Naive thymus-derived CD4-positive, alpha-beta T cell (primary cell): ENCODE data around the gene DPM3. TPM values are rescaled to one million over a fixed set of nuclear protein-coding genes. Genes with fewer than 3 reads are reported as not detected.

ENCODE experiments used
- ATAC-seq: fragments of 150-1000 bp; cut with Tn5 transposase; 2 replicates; pipeline ENCODE4 v1.10.0; 2021; ENCODE audit warnings: mild to moderate bottlenecking, moderate library complexity
- CTCF ChIA-PET: fragments of 350-600 bp; sonication (Branson Sonifier 250); formaldehyde crosslinking; loops from one replicate; lab custom pipeline; 2021; ENCODE audit warnings: antibody characterized with exemption; lab: Charles Lee
- POLR2A ChIA-PET: fragments of 350-600 bp; sonication (Branson Sonifier 250); formaldehyde crosslinking; loops from one replicate; lab custom pipeline; 2021; ENCODE audit warnings: antibody characterized with exemption, inconsistent platforms; lab: Charles Lee
- DNase-seq, 9 donors: peaks; one replicate each; pipeline versions ENCODE4 v3.0.0 to v3.0.0-alpha.2; 2020 to 2022; ENCODE audit warnings: mixed read lengths in 1 of 9
- H3K27ac ChIP-seq: one replicate; pipeline ENCODE4 v1.7.0; 2013; ENCODE audit warnings: mild to moderate bottlenecking, low read depth, low read length, moderate library complexity
- H3K27me3 ChIP-seq, 2 donors: one replicate each; pipeline ENCODE4 v1.7.0; 2013; ENCODE audit warnings: low read length in 2 of 2, mild to moderate bottlenecking in 2 of 2, moderate library complexity in 2 of 2; ENCODE audit not compliant: control insufficient read depth in 2 of 2, insufficient read depth in 2 of 2
- H3K36me3 ChIP-seq, 3 experiments: 1 replicate in 2 of 3; 2 replicates in 1 of 3; pipeline ENCODE4 v1.7.0; 2013; ENCODE audit warnings: low read length in 3 of 3, mild to moderate bottlenecking in 3 of 3, moderate library complexity in 1 of 3; ENCODE audit not compliant: insufficient read depth in 3 of 3, control insufficient read depth in 2 of 3
- H3K4me1 ChIP-seq, 2 donors: one replicate each; pipeline ENCODE4 v1.7.0; 2013; ENCODE audit warnings: low read length in 2 of 2, mild to moderate bottlenecking in 2 of 2, moderate library complexity in 1 of 2; ENCODE audit not compliant: control insufficient read depth in 2 of 2, insufficient read depth in 2 of 2
- H3K4me3 ChIP-seq: 2 replicates; pipeline ENCODE4 v1.7.0; 2013; ENCODE audit warnings: mild to moderate bottlenecking, low read length
- H3K9me3 ChIP-seq, 3 experiments: 1 replicate in 2 of 3; 2 replicates in 1 of 3; pipeline ENCODE4 v1.7.0; 2013; ENCODE audit warnings: low read length in 3 of 3; ENCODE audit not compliant: control insufficient read depth in 2 of 3
- H3K27ac Mint-ChIP-seq, 9 donors: one replicate each; pipeline ENCODE4 v1.8.0; 2020 to 2022; ENCODE audit warnings: mixed read lengths in 9 of 9, mild to moderate bottlenecking in 8 of 9, moderate library complexity in 5 of 9, inconsistent platforms in 2 of 9
- H3K27me3 Mint-ChIP-seq, 5 donors: one replicate each; pipeline ENCODE4 v1.8.0; 2021 to 2022; ENCODE audit warnings: mixed read lengths in 5 of 5, mild to moderate bottlenecking in 1 of 5
- H3K36me3 Mint-ChIP-seq, 5 donors: one replicate each; pipeline ENCODE4 v1.8.0; 2020 to 2022; ENCODE audit warnings: mixed read lengths in 5 of 5, mild to moderate bottlenecking in 3 of 5, inconsistent platforms in 1 of 5
- H3K4me1 Mint-ChIP-seq, 7 donors: one replicate each; pipeline ENCODE4 v1.8.0; 2020 to 2022; ENCODE audit warnings: mixed read lengths in 7 of 7, mild to moderate bottlenecking in 3 of 7, inconsistent platforms in 1 of 7
- H3K4me3 Mint-ChIP-seq, 10 donors: one replicate each; pipeline ENCODE4 v1.8.0; 2020 to 2022; ENCODE audit warnings: mild to moderate bottlenecking in 10 of 10, mixed read lengths in 10 of 10, moderate library complexity in 6 of 10, inconsistent platforms in 2 of 10
- H3K9me3 Mint-ChIP-seq, 11 donors: one replicate each; pipeline ENCODE4 v1.8.0; 2020 to 2022; ENCODE audit warnings: mixed read lengths in 11 of 11, mild to moderate bottlenecking in 4 of 11, inconsistent platforms in 1 of 11, moderate library complexity in 1 of 11
- intact Hi-C, 2 donors: fragments of 100-400 bp; cut with micrococcal nuclease; formaldehyde crosslinking; loops; one replicate each; pipeline ENCODE4 v1.15.1; 2023
- polyA plus RNA-seq, 2 donors: library from polyadenylated mRNA; unstranded; fragments of 300-500 nt; fragmentation: Illumina TruSeq; gene quantifications; one replicate each; pipeline ENCODE4 v1.2.3, GENCODE V29; 2021
- total RNA-seq, 6 experiments: library from RNA in 5 of 6; stranded (reverse) in 5 of 6; gene quantifications; 1 replicate in 5 of 6; 2 replicates in 1 of 6; pipeline ENCODE4 v1.2.3 and lab custom pipeline; 2021 to 2026

DPM3 gene
- total and polyA plus RNA-seq, 7 experiments from 2014 or later: 29.1 to 128 (median 46.6) TPM

DNA sequence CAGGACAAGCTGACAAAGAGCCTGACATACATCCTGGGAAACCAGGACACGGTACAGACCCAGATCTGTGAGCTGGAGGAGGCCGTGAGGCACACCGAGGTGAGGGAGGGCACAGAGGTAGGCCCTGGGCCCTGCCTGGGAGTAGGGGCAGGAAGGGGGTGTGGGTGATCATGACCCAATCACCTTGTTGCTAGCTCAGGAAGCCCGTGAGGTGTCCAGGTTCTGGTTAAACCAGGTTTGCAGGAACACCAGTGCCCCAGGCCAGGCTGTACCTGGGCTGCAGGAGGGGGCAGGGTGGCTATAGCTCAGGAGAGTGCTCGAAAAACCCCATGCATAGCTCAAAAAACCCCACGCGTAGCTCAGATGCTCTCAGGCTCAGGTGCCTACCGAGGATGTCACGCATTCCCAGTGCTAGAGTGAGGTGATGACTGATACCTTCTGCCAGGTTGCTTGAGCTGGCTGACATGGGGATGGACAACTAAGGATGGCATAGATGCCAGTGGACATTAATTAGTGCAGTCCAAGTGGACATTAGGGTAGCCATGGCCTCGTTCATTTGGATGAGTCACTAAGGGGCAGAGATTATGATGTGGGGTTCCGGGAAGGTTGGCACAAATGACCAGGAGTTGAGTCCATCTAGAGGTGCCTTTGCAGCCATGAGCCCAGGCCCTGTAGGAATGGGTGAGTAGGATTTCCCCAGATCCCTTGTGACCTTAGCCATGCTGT lies 37.0 kb upstream of the DPM3 start:
- CTCF ChIA-PET: interaction anchor here (0.6 to 2.4 kb wide), 8 partner anchors 16 to 95 kb away, joined by 3 to 26 read pairs (median 4); no protein-coding TSS in a partner anchor

DNA sequence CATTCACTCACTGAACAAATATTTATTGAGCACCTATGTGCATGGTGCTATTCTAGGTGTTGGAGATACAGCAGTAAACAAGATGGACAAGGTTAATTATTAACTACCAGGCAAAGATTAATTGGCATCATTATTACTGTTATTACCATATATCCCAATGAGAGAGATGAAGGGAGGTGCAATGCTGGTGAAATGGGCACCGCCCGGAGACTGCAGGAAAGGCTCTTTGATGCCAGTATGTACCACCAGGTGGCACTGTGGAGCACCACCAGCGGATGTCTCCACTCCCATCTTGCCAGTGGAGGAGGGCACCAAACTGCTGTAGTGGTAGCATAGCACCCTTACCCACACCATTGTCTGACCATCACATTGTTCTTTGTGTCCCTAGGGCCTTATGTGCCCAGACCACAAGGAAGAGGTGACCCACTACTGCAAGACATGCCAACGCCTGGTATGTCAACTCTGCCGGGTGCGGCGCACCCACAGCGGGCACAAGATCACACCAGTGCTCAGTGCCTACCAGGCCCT lies 36.3 kb upstream of the DPM3 start:
- DNase-seq (peak; percentile 62 to 84 (median 80)), ATAC-seq (peak; percentile 65)
- Mint-ChIP-seq H3K27ac (peak overlapping the region in 8 of 9 donors; percentile 65 to 85 (median 73)), H3K27me3 (peaks cover 0 to 6% (median 0%) of the 10 kb centered on the region in 5 donors), H3K36me3 (peaks cover 0 to 24% (median 3%) of the 10 kb centered on the region in 5 donors), H3K4me1 (peaks cover 27 to 45% (median 40%) of the 10 kb centered on the region in 7 donors), H3K9me3 (peaks cover 0 to 4% (median 0%) of the 10 kb centered on the region in 11 donors), H3K4me3 (peak overlapping the region in 9 of 10 donors; percentile 11 to 97 (median 48))
- Histone ChIP-seq H3K4me1 (peaks cover 11 to 17% of the 10 kb centered on the region in 2 donors), H3K9me3 (no peaks in the 10 kb centered on the region), H3K36me3 (peaks cover 0 to 29% (median 0%) of the 10 kb centered on the region in 3 experiments), H3K4me3 (no peak overlapping the region), H3K27me3 (no peaks in the 10 kb centered on the region), H3K27ac (peak overlapping the region; percentile 28)
- CTCF ChIA-PET: interaction anchor here (0.6 to 4.5 kb wide), 6 partner anchors 17 to 61 kb away, joined by 3 to 45 read pairs (median 7); no protein-coding TSS in a partner anchor
- POLR2A ChIA-PET: interaction anchor here (1.2 to 5.1 kb wide), 4 partner anchors 17 to 51 kb away, joined by 3 to 30 read pairs (median 11); partner anchors contain the start of gene THBS3
- intact Hi-C loops: loop anchor here (1.0 to 2.0 kb wide), 7 partner anchors 16 to 416 kb away; partner anchors contain the start of gene THBS3 (in 1 of the 2)

More for the DNA sequence above, 37.0 kb upstream of the DPM3 start:
- H3K27ac ChIP-seq: no peak overlapping the region
- H3K27me3 Mint-ChIP-seq: peaks cover 0 to 6% (median 0%) of the 10 kb centered on the region in 5 donors
- ATAC-seq (no peak), DNase-seq (peak in 2 of 9 donors; percentile 5 to 19)
- H3K4me1 Mint-ChIP-seq: peaks cover 21 to 39% (median 34%) of the 10 kb centered on the region in 7 donors
- H3K36me3 Mint-ChIP-seq: peaks cover 0 to 24% (median 3%) of the 10 kb centered on the region in 5 donors
- peak overlapping the region in 1 of 9 donors; percentile 73 for H3K27ac Mint-ChIP-seq
- H3K9me3 ChIP-seq: no peaks in the 10 kb centered on the region
- H3K36me3 ChIP-seq: peaks cover 0 to 29% (median 0%) of the 10 kb centered on the region in 3 experiments
- POLR2A ChIA-PET: interaction anchor here (1.2 to 2.0 kb wide), 3 partner anchors 17 to 30 kb away, joined by 3 to 18 read pairs (median 4); partner anchors contain the start of gene THBS3
- peaks cover 0 to 4% (median 0%) of the 10 kb centered on the region in 11 donors for H3K9me3 Mint-ChIP-seq
- no peak overlapping the region for H3K4me3 ChIP-seq
- H3K27me3 ChIP-seq: no peaks in the 10 kb centered on the region
- no peak overlapping the region for H3K4me3 Mint-ChIP-seq
- intact Hi-C loops: loop anchor here in 1 of 2 donors (2.0 kb wide), 1 partner anchor 15 kb away; no protein-coding TSS in a partner anchor
- peaks cover 7 to 11% of the 10 kb centered on the region in 2 donors for H3K4me1 ChIP-seq

DNA sequence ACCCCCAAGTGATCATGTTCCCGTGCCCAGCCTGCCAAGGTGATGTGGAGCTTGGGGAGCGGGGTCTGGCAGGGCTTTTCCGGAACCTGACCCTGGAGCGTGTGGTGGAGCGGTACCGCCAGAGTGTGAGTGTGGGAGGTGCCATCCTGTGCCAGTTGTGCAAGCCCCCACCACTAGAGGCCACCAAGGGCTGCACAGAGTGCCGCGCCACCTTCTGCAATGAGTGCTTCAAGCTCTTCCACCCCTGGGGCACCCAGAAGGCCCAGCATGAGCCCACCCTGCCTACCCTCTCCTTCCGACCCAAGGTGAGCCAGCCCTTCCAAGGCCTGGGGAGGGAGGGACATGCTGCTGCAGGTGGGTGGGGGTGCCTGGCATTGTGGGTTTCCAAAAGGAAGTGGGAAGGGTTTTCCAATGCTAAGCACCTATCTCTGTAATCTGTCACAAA lies 35.6 kb upstream of the DPM3 start:
- ATAC-seq: no peak
- peaks cover 0 to 6% (median 0%) of the 10 kb centered on the region in 5 donors for H3K27me3 Mint-ChIP-seq
- H3K4me1 ChIP-seq: peaks cover 11 to 17% of the 10 kb centered on the region in 2 donors

DNA sequence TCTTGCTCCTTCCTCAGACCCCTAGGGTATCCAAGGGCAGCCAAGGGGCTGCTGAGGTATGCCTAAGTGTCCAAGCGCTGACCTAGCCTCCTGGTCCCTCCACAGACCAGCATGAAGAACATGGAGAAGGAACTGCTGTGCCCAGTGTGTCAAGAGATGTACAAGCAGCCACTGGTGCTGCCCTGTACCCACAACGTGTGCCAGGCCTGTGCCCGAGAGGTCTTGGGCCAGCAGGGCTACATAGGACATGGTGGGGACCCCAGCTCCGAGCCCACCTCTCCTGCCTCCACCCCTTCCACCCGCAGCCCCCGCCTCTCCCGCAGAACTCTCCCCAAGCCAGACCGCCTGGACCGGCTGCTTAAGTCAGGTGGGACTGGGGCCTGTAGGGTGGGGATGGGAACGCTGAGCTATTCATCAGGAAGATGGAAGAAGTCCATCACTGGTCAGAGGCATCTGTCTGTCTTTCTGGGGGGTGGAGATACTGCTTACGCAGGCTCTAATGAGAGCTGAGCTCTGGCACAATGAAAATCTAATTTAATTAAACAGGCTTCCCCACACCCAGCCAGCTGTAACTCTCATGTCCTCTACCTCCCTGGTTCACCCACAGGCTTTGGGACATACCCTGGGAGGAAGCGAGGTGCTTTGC lies 35.1 kb upstream of the DPM3 start:
- DNase-seq: peak in 2 of 9 donors; percentile 9 to 20
- H3K36me3 Mint-ChIP-seq: peaks cover under 1 to 22% (median 3%) of the 10 kb centered on the region in 5 donors
- Histone ChIP-seq H3K36me3 (peaks cover 0 to 31% (median 0%) of the 10 kb centered on the region in 3 experiments), H3K4me1 (peaks cover 11 to 17% of the 10 kb centered on the region in 2 donors), H3K4me3 (no peak overlapping the region), H3K27me3 (no peaks in the 10 kb centered on the region), H3K27ac (peak overlapping the region; percentile 88), H3K9me3 (no peaks in the 10 kb centered on the region)
- peak overlapping the region in 8 of 9 donors; percentile 28 to 98 (median 78) for H3K27ac Mint-ChIP-seq
- H3K9me3 Mint-ChIP-seq: peaks cover 0 to 4% (median 0%) of the 10 kb centered on the region in 11 donors
- ChIA-PET CTCF (interaction anchor here (0.8 to 4.5 kb wide), 10 partner anchors 8 to 890 kb away, joined by 3 to 45 read pairs (median 6); partner anchors contain the start of genes MTX1 and THBS3), POLR2A (interaction anchor here (0.8 to 5.1 kb wide), 5 partner anchors 19 to 69 kb away, joined by 4 to 30 read pairs (median 5); no protein-coding TSS in a partner anchor)
- peak overlapping the region; percentile 56 to 100 (median 82) for H3K4me3 Mint-ChIP-seq
- ATAC-seq: no peak
- peaks cover 27 to 49% (median 40%) of the 10 kb centered on the region in 7 donors for H3K4me1 Mint-ChIP-seq
- intact Hi-C loops: no loop called here
- peaks cover 0 to 6% (median 0%) of the 10 kb centered on the region in 5 donors for H3K27me3 Mint-ChIP-seq

More for the DNA sequence above, 35.6 kb upstream of the DPM3 start:
- intact Hi-C loops: loop anchor here (1.0 to 2.0 kb wide), 7 partner anchors 17 to 416 kb away; partner anchors contain the start of gene THBS3 (in 1 of the 2)
- peaks cover 0 to 21% (median 3%) of the 10 kb centered on the region in 5 donors for H3K36me3 Mint-ChIP-seq
- Histone ChIP-seq H3K27ac (peak overlapping the region; percentile 28), H3K9me3 (no peaks in the 10 kb centered on the region), H3K36me3 (peaks cover 0 to 29% (median 0%) of the 10 kb centered on the region in 3 experiments), H3K27me3 (no peaks in the 10 kb centered on the region), H3K4me3 (no peak overlapping the region)
- H3K27ac Mint-ChIP-seq: peak overlapping the region in 7 of 9 donors; percentile 70 to 85 (median 73)
- H3K4me1 Mint-ChIP-seq: peaks cover 27 to 48% (median 40%) of the 10 kb centered on the region in 7 donors
- ChIA-PET CTCF (interaction anchor here (0.9 to 4.5 kb wide), 6 partner anchors 8 to 91 kb away, joined by 3 to 45 read pairs (median 8); partner anchors contain the start of genes MTX1 and THBS3), POLR2A (interaction anchor here (1.3 to 5.1 kb wide), 5 partner anchors 18 to 68 kb away, joined by 3 to 30 read pairs (median 5); partner anchors contain the start of gene THBS3)
- H3K4me3 Mint-ChIP-seq: peak overlapping the region in 7 of 10 donors; percentile 11 to 97 (median 27)
- peaks cover 0 to 4% (median 0%) of the 10 kb centered on the region in 11 donors for H3K9me3 Mint-ChIP-seq
- peak in 3 of 9 donors; percentile 15 to 35 (median 27) for DNase-seq

DNA sequence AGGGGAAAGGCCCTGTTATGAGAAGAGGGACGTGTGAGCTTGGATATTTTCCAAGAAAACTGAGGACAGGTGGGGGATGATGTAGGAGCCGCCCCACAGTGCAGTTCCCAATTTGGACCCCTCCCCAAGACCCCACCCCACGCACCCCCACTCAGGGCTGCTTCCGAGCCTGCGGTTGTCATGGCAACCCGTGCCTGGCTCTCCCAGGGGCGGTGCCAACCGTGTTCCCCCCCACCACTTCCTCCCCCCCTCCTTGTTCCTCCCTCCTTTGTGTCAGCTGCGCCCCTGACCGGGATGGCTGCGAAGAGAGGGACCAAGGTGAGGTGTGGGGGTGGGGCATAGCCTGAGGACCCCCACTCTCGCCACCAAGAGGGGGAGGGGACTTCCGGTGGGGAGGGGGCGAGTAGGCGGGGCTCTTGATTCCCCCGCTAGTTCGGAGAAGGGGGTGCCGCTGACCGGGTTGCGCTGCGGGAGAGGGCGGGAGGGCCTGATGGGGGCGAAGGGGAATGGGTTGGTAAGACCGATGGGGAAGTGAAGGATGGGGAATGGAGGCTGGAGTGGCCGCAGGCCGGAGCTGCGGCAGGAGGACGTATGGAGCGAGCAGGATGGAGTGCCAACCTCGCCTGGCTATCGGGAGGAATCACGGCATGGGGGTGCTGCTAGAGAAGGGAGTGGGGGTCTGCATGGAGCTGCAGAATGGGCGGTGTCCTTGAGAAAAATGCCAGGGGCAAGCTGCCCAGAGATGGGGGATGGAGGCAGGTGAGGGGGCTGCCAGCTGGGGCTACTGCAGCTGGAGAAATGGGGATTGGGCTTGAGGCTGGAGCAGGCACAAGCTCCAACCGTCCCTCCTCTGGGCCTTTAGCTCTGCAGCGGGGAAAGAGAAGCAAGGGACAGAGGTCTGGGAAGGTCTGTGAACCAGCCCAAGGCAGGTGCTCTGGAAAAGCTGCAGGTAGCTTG lies 34.3 kb upstream of the DPM3 start:
- peaks cover 0 to 34% (median 0%) of the 10 kb centered on the region in 3 experiments for H3K36me3 ChIP-seq
- Mint-ChIP-seq H3K4me3 (peak overlapping the region; percentile 94 to 100 (median 98)), H3K36me3 (peaks cover 3 to 26% (median 4%) of the 10 kb centered on the region in 5 donors), H3K27ac (peak overlapping the region; percentile 72 to 99 (median 98)), H3K4me1 (peaks cover 28 to 51% (median 43%) of the 10 kb centered on the region in 7 donors), H3K9me3 (peaks cover 0 to 4% (median 0%) of the 10 kb centered on the region in 11 donors), H3K27me3 (peaks cover 0 to 6% (median 0%) of the 10 kb centered on the region in 5 donors)
- peak in 7 of 9 donors; percentile 37 to 56 (median 51) for DNase-seq
- peaks cover 11 to 17% of the 10 kb centered on the region in 2 donors for H3K4me1 ChIP-seq
- intact Hi-C loops: loop anchor here (5.0 kb wide), 2 partner anchors 68 to 148 kb away; partner anchors contain the start of gene RUSC1 (in 1 of the 2)
- H3K4me3 ChIP-seq: peak overlapping the region; percentile 90
- POLR2A ChIA-PET: interaction anchor here (0.6 to 5.1 kb wide), 10 partner anchors 19 to 1040 kb away, joined by 3 to 30 read pairs (median 4); partner anchors contain the start of gene SLC50A1
- no peaks in the 10 kb centered on the region for H3K27me3 ChIP-seq
- ATAC-seq: no peak
- CTCF ChIA-PET: interaction anchor here (0.5 to 4.5 kb wide), 12 partner anchors 19 to 891 kb away, joined by 3 to 45 read pairs (median 4); partner anchors contain the start of genes MTX1 and THBS3
- H3K9me3 ChIP-seq: no peaks in the 10 kb centered on the region
- H3K27ac ChIP-seq: peak overlapping the region; percentile 88
